WTC11 (cell line): ENCODE data around the gene TAMM41. TPM values are rescaled to one million over a fixed set of nuclear protein-coding genes. Genes with fewer than 3 reads are reported as not detected.
"Not testable (repeated sequence)": the region's sequence is repeated elsewhere in the genome, so short reads cannot be mapped to it uniquely, and the experiment has no call there.

Experiments
- ATAC-seq: fragments of 200-7000 bp; cut with Tn5 transposase; 2 replicates; pipeline ENCODE4 v1.10.0; 2021; ENCODE audit warnings: mild to moderate bottlenecking, moderate library complexity
- CTCF ChIA-PET: fragments of 300-600 bp; sonication (Branson Sonifier 250); formaldehyde crosslinking; loops from one replicate; lab custom pipeline; 2021; ENCODE audit warnings: antibody characterized with exemption; lab: Charles Lee
- POLR2A ChIA-PET: fragments of 350-600 bp; sonication (Branson Sonifier 250); formaldehyde crosslinking; loops from one replicate; lab custom pipeline; 2021; ENCODE audit warnings: antibody characterized with exemption; lab: Charles Lee
- DNase-seq: peaks from one replicate; pipeline ENCODE4 v3.0.0; 2021; ENCODE audit warnings: low spot score
- H3K27ac Mint-ChIP-seq: 2 replicates; pipeline ENCODE4 v1.8.0; 2021; ENCODE audit warnings: mixed read lengths
- H3K27me3 Mint-ChIP-seq: 2 replicates; pipeline ENCODE4 v1.8.0; 2021; ENCODE audit warnings: low read depth, mild to moderate bottlenecking, moderate library complexity, mixed read lengths
- H3K36me3 Mint-ChIP-seq: 2 replicates; pipeline ENCODE4 v1.8.0; 2021; ENCODE audit warnings: mixed read lengths
- H3K4me1 Mint-ChIP-seq: 2 replicates; pipeline ENCODE4 v1.8.0; 2022; ENCODE audit warnings: mixed read lengths
- H3K4me3 Mint-ChIP-seq: 2 replicates; pipeline ENCODE4 v1.8.0; 2021; ENCODE audit warnings: mild to moderate bottlenecking, moderate library complexity, mixed read lengths
- H3K9me3 Mint-ChIP-seq: 2 replicates; pipeline ENCODE4 v1.8.0; 2021; ENCODE audit warnings: mixed read lengths
- HMGA2 ChIP-seq: fragments of 250-450 bp; sonication (Bioruptor Pico); IDR thresholded peaks from 2 replicates; pipeline ENCODE4 v1.4.0; 2021; ENCODE audit warnings: mild to moderate bottlenecking, moderate library complexity
- NFYB ChIP-seq: sonication (generic); formaldehyde crosslinking; conservative IDR thresholded peaks from 2 replicates; pipeline ENCODE4 v1.8.0; 2022; ENCODE audit warnings: low read depth, missing genetic modification reagents
- SP1 ChIP-seq: sonication (generic); formaldehyde crosslinking; conservative IDR thresholded peaks from 2 replicates; pipeline ENCODE4 v1.8.1; 2022; ENCODE audit warnings: missing genetic modification reagents
- ZNF263 ChIP-seq: sonication (generic); formaldehyde crosslinking; IDR thresholded peaks from 2 replicates; pipeline ENCODE4 v1.8.1; 2022; ENCODE audit warnings: low read depth, mild to moderate bottlenecking, moderate library complexity, missing genetic modification reagents
- total RNA-seq: library from RNA; stranded (reverse); gene quantifications from 3 replicates; pipeline ENCODE4 v1.2.3, GENCODE V29; 2021

Gene TAMM41
- total RNA-seq, 1 experiment from 2014 or later: 23.0 TPM

DNA sequence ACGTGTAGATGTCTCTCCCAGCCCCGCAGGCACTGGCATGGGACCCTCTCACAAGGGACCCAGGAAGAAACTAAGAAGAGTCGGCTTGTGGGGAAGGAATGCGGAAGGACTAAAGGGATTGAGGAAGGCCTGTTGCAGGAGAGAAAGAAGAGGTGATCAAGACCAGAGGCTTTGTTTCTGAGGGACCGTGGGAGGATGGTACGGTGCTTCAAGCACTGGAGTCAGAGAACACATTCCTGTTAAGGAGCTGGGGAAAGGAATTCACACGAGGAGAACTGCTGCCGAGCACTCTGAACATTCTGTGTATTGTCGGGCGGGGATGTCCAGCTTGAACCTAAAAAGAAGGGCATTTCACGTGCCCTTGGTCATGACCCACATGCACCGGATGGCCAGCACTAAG is 91.4 kb downstream of the TAMM41 start:
- Mint-ChIP-seq H3K36me3 (no peaks in the 10 kb centered on the region), H3K27ac (no peak overlapping the region), H3K27me3 (no peaks in the 10 kb centered on the region), H3K9me3 (peaks cover 3% of the 10 kb centered on the region; the same call in 1 of the 2 replicates), H3K4me1 (0 out of 2 replicates have a peak, but pooled peaks cover 4% of the 10 kb centered on the region), H3K4me3 (no peak overlapping the region)
- no peak for DNase-seq
- ATAC-seq: peak; percentile 45
- POLR2A ChIA-PET: no interaction called here
- CTCF ChIA-PET: interaction anchor here (0.8 kb wide), 1 partner anchor 19 kb away, joined by 3 read pairs; no protein-coding TSS in a partner anchor
- TF ChIP-seq ZNF263 (CRISPR knock-in tag) (no peak), HMGA2 (CRISPR knock-in tag) (no peak), SP1 (CRISPR knock-in tag) (no peak)

DNA sequence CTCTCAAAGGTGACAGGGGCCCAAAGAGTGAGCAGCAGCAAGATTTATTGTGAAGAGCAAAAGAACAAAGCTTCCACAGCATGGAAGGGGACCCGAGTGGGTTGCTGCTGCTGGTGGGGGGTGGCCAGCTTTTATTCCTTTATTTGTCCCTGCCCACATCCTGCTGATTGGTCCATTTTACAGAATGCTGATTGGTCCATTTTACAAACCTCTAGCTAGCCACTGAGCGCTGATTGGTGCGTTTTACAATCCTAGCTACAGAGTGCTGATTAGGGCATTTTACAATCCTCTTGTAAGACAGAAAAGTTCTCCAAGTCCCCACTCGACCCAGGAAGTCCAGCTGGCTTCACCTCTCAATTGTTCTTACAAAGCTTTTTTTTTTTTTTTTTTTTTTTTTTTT is 94.4 kb downstream of the TAMM41 start:
- H3K36me3 Mint-ChIP-seq, ATAC-seq, H3K4me1 Mint-ChIP-seq, H3K27ac Mint-ChIP-seq, H3K27me3 Mint-ChIP-seq, CTCF ChIA-PET, H3K4me3 Mint-ChIP-seq, DNase-seq, POLR2A ChIA-PET, H3K9me3 Mint-ChIP-seq: not testable (repeated sequence)
- peak; percentile 47 for TF ChIP-seq NFYB (CRISPR knock-in tag)

DNA sequence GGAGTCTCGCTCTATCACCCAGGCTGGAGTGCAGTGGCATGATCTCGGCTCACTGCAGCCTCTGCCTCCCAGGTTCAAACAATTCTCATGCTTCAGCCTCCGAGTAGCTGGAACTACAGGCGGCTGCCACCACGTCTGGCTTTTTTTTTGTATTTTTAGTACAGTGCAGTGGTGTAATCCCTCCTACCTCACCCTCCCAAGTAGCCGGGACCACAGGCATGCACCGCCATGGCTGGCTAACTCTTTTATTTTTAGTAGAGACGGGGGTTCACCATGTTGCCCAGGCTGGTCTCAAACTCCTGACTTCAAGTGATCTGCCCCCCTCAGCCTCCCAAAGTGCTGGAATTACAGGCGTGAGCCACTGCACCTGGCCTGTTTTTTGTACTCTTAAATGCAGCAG is 98.4 kb downstream of the TAMM41 start:
- H3K4me1 Mint-ChIP-seq, H3K36me3 Mint-ChIP-seq, ATAC-seq, DNase-seq, H3K27ac Mint-ChIP-seq, CTCF ChIA-PET, POLR2A ChIA-PET, H3K4me3 Mint-ChIP-seq, H3K27me3 Mint-ChIP-seq: not testable (repeated sequence)
- H3K9me3 Mint-ChIP-seq: peaks cover 11% of the 10 kb centered on the region

Other genes with a start within 250 kb of the TAMM41 start
- gene VGLL4, start 203.0 kb downstream of the TAMM41 start, total RNA-seq: 42.2 to 43.8 TPM (median 43.0 TPM) in 3 replicates
- gene SYN2, start 157.5 kb upstream of the TAMM41 start, total RNA-seq: 6.5 to 7.1 TPM (median 6.7 TPM) in 3 replicates